ENCODE data around the gene ADCY3.

ADCY3 gene

DNA sequence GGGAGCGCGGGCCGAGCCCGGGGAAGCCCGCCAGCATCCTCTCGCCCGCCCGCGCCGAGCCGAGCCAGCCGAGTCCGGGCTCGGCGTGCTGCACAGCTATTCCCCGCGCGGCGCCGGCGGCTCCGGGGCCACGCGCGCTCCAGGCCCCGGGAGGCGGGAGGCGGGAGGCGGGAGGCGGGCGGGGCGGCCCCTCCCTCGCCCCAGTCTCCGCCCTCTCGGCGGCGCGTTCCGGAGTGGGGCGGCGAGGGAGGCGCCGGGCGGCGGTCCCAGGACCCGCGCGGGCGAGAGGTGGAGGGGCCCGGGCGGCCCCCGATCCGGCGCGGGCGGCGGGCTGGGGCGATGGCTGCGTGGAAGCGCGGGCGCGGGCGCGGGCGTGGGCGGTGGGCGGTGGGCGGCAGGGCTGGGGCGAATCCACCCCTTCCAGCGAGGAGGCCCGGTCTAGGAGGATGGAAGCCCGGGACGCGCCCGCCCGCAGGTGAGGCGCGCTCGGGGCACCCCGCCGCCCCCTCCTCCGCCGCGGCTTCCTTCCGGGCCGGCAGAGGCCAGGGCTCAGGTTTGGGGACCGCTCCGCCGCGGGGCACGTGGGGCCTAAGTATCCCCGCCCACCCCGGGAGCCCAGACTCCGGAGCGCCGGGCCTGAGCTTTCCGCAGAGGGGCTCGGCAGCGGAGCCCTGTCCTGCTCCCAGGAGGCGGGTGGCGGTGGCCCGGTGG is at the start of gene ADCY3:
Gene ADCY3 (minus strand): TSS at position 140 of the 711 bp plus-strand sequence. CDS start 1,250 bp downstream, outside the sequence.
- peak; percentile 55 to 67 for DNase-seq

GRCh38 chr2:24969784-24970183 is 49.7 kb upstream of the ADCY3 start:
- DNase-seq, result no peak

DNA sequence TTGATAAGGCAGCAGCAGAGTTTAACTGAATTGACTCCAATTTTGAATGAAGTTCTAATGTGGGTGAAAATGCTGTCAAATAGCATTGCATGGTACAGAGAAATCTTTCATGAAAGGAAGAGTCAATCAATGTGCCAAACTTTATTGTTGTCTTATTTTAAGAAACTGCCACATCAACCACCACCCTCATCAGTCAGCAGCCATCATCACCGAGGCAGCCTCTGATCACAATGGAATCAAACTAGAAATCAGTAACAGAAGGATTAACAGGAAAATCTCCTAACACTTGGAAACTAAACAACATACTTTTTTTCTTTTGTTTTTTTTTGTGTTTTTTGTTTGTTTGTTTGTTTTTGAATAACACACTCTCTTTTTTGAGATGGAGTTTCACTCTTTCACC is 41.9 kb upstream of the ADCY3 start:
- DNase-seq, result no peak

- DNase-seq, result no peak
These were observed 39.7 kb upstream of the ADCY3 start for GRCh38 chr2:24959761-24960160.

GRCh38 chr2:24958411-24958935 is 38.4 kb upstream of the ADCY3 start:
- DNase-seq, result no peak

DNA sequence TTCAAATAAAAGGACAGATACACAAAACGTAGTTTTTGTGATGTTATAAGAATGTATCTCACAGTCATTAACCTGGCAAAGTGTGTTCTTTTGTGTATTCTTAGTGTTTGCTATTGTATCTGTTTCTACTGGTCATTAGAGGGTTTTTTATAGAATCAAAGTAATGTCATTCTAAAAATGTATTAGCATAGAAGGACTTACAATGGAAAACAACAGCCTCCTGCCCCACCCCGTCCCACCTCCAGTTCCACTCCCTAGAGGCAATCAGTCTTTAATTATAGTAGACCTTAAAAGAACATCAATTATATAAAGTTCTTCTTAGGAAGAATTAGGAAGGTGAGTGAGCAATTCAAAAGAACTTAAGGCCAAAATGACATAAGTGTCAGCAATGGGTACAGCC is 37.9 kb upstream of the ADCY3 start:
- DNase-seq, result no peak

DNA sequence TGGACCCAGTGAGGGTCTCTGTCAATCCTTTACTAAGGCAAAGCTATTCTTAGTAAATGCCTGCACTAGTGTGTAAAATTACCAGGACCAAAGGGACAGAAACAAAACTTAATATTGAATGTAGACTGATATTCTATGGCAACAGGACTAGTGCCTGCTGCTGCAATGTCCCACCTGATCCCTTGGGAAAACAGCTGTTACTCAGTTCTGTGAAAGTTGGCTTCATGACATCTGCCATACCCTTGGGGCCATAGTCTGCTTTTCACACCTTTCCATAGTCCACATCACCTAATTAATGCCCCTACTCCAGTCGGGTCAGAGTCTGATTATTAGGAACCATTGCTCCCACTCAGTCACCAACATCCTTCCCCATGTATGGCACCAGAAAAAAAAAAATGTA is 37.2 kb upstream of the ADCY3 start:
- no peak for DNase-seq

DNA sequence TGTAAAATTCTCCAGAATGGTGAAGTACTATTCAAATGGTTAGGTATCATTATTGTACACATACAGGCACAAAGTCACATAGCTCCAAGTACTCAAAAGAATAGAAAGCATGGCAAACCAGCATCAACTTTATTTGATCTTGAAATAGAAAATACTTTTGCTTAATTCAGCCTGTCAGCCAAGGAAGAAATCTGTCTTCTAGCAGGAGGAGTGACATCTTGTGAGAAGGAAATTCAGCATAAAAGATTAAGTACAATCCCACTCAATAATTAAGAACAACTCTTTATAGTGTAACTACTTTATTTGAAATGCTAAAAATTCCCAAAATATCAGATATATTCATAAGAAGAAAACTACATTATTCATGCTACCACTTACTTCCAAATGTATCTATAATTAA is 35.9 kb upstream of the ADCY3 start:
- no peak for DNase-seq

DNA sequence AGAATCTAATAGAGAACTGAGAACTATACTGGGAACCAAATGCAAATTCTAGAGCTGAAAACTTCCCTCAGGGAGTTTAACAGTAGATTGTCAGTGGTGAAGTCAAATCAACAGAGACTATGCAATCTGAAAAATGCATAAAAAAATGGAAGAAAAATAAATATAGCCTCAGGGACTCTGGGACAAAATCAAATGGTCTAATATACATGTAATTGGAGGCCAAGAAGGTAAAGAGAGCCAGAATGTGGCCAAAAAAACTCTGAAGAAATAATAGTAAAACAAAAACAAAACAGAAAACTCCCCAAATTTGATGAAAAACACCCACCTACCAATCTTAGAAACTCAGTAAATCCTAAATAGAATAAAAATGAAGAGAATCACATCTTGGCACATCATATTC is 35.2 kb upstream of the ADCY3 start:
- DNase-seq, result no peak

DNA sequence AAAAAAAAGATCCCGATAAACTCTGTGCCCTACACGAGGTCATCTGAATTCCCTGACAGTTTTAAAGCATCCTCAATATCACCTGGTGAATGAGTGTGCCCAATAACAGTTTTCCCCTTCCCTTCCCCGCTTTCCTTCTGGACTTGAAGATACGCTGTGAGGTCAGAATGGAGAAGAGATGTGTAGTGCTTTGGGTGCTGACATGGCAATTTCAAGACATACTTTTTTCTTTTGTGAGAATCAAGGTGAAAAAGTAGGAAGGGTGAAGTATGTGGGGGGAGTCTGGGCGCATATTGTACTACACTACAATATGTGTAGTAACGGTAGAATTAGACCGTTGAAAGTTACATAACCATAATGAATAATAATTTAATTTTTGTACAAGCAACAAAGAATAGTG is 30.1 kb upstream of the ADCY3 start:
- no peak for DNase-seq

DNA sequence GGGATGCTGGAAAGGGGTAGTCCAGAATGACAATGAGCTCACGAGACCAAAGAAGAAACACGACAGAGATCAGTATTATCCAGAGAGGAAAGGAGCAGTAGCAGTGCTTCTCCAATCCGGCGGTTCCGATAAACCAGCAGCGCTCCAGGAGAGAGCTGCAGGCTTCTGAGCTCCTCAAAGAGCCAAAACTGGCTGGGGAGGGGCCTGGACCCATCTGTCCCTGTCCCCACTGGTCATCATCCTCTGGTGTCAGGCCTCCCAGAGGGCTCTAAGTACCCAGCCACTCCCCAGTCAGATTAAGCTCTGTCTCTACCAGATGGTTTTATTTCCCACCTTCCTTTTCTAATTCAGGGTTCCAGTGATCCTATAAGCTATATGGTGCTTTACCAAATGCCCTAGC is 28.5 kb upstream of the ADCY3 start:
- DNase-seq, result no peak

- no peak for DNase-seq
These were observed 27.6 kb upstream of the ADCY3 start for GRCh38 chr2:24947561-24948157.

GRCh38 chr2:24945907-24946306 is 25.9 kb upstream of the ADCY3 start:
- DNase-seq, result no peak

DNA sequence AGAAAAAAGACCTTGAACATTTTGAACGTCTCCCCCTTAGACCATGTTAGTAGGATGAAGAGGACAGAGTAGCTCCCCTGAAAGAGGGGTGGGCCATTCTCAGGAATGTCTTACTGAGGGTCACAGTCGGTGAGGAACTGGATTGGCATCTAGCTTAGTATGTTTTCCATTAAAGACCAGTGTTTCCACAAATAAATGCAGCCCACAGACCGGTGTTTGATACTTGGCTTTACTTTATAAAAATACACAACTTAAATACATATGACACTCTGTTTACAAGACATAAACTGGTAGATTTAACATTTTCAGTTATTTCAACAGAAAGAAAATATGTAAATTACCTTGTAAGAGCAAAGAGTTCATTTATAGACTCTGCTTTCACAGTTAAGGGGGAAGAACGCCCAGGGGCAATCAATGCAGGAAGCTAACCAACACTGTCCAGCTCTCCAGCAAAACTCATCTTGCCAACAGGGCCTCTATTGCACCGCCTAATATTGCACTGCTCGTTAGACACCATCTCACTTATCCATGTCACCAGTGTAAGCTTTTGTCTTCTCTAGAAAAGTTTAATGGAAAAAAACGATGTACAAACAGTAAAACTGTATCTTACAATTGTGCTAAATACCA is 23.5 kb upstream of the ADCY3 start:
- DNase-seq, result no peak

- DNase-seq, result no peak
These were observed 19.3 kb upstream of the ADCY3 start for GRCh38 chr2:24939353-24939752.

DNA sequence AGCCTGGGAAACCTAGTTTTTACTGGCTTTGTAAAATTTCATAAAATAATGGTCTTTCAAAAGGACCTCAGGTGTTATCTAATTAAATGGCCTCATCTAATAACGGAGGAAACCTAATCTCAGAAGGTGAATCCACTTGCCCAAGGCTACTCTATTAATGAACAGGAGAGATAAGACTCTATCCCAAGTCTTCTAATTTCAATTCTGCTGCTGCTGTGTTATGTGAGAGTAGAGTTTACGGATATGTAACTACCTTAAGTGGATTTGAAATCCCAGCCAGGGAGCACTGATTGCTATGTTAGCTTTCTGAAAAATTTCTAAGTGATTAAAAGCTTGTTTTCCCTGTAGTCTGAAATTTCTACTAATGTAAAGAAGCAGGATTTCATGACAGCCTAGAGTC is 17.2 kb upstream of the ADCY3 start:
- no peak for DNase-seq

DNA sequence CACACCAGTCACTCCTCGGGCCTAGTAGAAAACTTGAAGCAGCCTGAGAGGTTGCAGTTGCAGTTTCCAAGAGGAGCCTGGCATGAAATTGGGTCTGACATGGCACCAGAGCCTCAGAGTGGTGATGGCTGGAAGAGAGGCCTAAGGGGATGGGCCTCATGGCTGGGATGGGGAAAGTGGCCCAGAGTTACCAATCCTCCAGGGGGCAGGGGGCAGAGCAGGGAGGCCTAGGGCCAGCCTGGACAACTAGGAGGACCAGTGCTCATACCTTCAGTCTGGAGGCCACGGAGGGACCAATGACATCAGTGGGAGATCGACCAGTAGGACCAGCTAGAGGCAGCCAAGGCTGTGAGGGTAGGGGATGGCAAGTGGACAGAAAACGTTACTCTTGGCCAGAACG is 15.1 kb upstream of the ADCY3 start:
- DNase-seq, result no peak

GRCh38 chr2:24932715-24933114 is 12.7 kb upstream of the ADCY3 start:
- DNase-seq, result no peak

DNA sequence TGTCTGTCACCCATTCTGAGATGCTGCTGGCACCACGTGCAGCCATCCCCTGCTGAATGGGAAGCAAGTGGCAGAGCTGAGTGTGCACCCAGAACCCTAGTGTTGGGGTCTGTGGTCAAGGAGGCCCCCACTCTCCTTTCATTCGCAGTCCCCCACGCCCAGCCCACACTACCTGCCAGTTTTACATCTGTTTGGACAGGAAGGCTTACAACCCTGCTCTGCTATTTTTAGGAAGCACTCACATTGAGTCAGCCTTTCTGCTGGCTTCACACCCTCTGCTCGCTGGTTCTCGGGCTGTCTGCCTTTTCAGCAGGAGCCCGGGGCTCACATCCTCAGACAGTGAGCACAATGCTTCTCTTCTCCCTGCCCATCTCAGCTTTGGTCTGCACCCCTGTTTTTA is 10.7 kb upstream of the ADCY3 start:
- no peak for DNase-seq

- DNase-seq, result no peak
These were observed 9.2 kb upstream of the ADCY3 start for GRCh38 chr2:24929230-24929629.

DNA sequence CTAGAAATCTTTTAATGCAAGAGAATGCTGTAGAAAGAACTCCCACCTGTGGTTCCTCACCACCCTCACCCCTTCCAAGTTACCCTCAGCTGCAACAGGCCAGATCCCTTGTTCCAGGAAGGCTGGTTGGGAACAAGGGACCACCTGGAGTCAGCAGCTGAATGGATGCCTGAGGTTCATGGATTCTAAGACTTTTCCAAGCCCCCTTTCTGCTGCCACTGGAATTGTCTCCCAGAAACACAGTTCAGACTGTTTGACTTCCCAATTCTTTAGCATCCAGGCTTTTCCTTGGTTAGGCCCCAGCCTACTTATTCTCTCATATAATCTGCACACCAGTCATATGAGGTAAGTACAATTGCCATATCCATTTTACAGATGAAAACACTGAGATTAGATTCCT is 8.0 kb upstream of the ADCY3 start:
- DNase-seq, result no peak

- peak; percentile 19 to 21 for DNase-seq
These were observed 6.7 kb upstream of the ADCY3 start for GRCh38 chr2:24926602-24927252.

DNA sequence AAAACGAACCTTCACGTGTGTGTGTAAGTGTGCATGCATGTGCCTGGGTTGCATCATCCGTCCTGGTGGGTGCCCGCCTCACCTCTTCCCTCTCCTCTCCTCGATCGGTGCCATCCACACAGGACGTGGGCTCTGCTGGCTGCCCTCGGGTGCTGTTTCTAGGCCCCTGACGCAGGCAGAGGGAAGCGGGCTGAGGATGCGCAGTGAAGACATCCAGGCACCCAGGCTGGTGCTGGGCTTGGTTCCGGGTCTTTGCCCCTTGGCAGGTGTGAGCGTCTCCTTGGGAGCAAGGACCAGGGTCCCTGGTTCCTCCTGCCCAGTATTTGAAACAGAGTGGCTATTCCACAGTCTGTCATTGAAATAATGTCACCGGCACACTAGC is 6.2 kb upstream of the ADCY3 start:
- no peak for DNase-seq

DNA sequence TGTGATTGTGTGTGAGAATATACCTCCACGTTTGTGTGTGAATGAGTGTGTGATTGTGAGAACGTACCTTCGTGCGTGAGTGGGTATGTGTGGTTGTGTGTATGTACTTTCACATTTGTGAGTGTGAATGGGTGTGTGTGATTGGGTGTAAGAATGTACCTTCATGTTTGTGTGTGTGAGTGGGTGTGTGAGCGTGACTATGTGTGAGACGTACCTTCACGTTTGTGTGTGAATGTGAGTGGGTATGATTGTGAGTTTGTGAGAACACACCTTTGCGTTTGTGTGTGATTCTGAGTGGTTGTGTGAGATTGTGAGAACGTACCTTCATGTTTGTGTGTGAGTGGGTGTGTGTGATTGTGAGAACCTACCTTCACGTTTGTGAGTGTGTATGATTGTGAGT is 5.8 kb upstream of the ADCY3 start:
- no peak for DNase-seq
